Measurements from ENCODE around the gene ASIC4.

GRCh38 chr2:219467736-219468075 is 46.6 kb upstream of the ASIC4 start:
- TF ChIP-seq, protein P1, sequence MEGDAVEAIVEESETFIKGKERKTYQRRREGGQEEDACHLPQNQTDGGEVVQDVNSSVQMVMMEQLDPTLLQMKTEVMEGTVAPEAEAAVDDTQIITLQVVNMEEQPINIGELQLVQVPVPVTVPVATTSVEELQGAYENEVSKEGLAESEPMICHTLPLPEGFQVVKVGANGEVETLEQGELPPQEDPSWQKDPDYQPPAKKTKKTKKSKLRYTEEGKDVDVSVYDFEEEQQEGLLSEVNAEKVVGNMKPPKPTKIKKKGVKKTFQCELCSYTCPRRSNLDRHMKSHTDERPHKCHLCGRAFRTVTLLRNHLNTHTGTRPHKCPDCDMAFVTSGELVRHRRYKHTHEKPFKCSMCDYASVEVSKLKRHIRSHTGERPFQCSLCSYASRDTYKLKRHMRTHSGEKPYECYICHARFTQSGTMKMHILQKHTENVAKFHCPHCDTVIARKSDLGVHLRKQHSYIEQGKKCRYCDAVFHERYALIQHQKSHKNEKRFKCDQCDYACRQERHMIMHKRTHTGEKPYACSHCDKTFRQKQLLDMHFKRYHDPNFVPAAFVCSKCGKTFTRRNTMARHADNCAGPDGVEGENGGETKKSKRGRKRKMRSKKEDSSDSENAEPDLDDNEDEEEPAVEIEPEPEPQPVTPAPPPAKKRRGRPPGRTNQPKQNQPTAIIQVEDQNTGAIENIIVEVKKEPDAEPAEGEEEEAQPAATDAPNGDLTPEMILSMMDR (IDR thresholded peaks at IDR 0.05), result no peak
- no peak for TF ChIP-seq POLR2A (IDR thresholded peaks at IDR 0.05)

Data from body of pancreas (tissue), 4 donors.